Transverse colon (tissue), 4 donors: ENCODE data around the gene RIMBP3C.
"Not testable (repeated sequence)": the region's sequence is repeated elsewhere in the genome, so short reads cannot be mapped to it uniquely, and the experiment has no call there.

Experiments used
- CTCF ChIP-seq, 5 experiments: fragments of 200-600 bp in 3 of 5; fragments of 450-650 bp in 2 of 5; sonication (generic) in 3 of 5; IDR thresholded peaks; 1 replicate in 2 of 5; 2 replicates in 3 of 5; pipeline ENCODE4 v1.5.1; 2016 to 2017; ENCODE audit warnings: antibody characterized with exemption in 5 of 5, inconsistent platforms in 3 of 5, mild to moderate bottlenecking in 2 of 5, moderate library complexity in 1 of 5
- POLR2A ChIP-seq: fragments of 450-650 bp; IDR thresholded peaks from one replicate; pipeline ENCODE4 v1.6.1; 2016; ENCODE audit warnings: antibody characterized with exemption, mild to moderate bottlenecking, moderate library complexity
- POLR2AphosphoS5 ChIP-seq, 3 donors: sonication (generic); formaldehyde crosslinking; IDR thresholded peaks; one replicate each; pipeline ENCODE4 v1.6.1; 2016; ENCODE audit warnings: antibody characterized with exemption in 3 of 3

DNA sequence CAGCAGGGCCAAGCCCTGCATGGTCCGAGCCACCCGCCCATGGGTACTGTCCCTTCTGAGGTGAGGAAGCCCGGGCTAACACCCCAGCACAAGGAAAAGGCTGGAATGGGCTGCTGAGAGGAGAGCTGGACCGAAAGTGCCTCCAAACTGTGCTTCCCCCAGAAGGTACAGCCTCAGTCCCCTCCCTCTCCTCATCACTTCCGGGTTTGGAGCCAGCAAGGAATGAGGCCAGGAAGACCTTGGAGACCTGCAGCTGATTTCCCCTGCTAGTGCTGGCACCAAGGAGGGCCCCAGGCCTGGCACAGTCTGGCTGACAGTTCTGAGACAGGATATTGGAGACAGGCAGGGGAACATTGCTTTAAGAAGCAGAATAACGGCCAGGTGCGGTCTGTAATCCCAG, 52.8 kb downstream of the RIMBP3C start:
- TF ChIP-seq POLR2AphosphoS5 (IDR thresholded peaks at IDR 0.05); CTCF (IDR thresholded peaks at IDR 0.05); POLR2A: not testable (repeated sequence)
